ENCODE results near the gene PPP4R4. TPM values are rescaled to one million over a fixed set of nuclear protein-coding genes. Genes with fewer than 3 reads are reported as not detected.

PPP4R4 gene
- total and polyA plus RNA-seq, 7 experiments from 2014 or later = 0.06 to 2.4 (median 1.7) TPM

DNA sequence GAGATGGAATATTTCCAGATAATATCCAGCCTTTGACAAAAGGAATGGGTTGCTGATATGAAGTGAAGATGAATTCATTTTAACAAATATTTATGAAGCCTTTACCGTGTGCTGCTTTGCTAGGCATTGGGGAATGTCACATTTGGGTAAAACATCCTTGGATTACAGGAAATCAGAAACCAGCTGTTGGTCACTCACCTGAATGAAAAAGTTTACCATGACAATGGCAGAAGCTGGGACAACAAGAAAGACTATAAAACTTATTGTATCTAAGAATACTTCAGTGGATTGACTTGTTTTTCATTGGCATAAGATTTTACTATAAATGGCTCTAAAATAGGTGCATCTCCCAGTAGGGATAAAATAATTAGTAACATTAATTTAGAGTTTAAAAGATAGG, 19.7 kb downstream of the PPP4R4 start:
- H3K27me3 Mint-ChIP-seq = peaks cover 15 to 59% (median 37%) of the 10 kb centered on the region in 5 donors
- CTCF ChIA-PET = no interaction called here
- intact Hi-C loops (cut with micrococcal nuclease) = no loop called here

DNA sequence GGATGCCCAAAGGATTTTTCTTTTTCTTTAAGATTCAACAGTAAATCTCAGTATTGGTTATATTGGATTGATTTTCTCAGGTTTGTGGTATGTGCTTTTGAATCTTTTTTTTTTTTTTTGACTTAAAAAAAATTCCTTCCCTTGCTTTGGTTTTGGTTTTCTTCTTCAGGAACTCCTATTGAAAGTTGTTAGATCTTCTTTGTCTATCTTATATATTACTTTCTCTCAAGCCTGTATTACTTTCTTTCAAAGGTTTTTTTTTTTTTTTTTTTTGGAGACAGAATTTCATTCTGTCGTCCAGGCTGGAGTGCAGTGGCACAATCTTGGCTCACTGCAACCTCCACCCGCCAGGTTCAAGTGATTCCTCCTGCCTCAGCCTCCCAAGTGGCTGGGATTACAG, 21.9 kb downstream of the PPP4R4 start:
- no peaks in the 10 kb centered on the region for H3K4me1 ChIP-seq (ENCODE audit: control insufficient read depth in 2 of 2, insufficient read depth in 2 of 2, low read length in 2 of 2)
- intact Hi-C loops (cut with micrococcal nuclease) = no loop called here
- peaks cover 5 to 37% (median 21%) of the 10 kb centered on the region in 11 donors for H3K9me3 Mint-ChIP-seq
- no peaks in the 10 kb centered on the region for H3K36me3 ChIP-seq (ENCODE audit: control insufficient read depth in 2 of 3, insufficient read depth in 3 of 3, low read length in 3 of 3)
- no peak overlapping the region for H3K4me3 Mint-ChIP-seq
- no peak overlapping the region for H3K27ac ChIP-seq (ENCODE audit: low read depth, low read length)
- H3K4me1 Mint-ChIP-seq = no peaks in the 10 kb centered on the region
- no peaks in the 10 kb centered on the region for H3K9me3 ChIP-seq (ENCODE audit: control insufficient read depth in 2 of 3, low read length in 3 of 3)
- H3K27me3 ChIP-seq (ENCODE audit: control insufficient read depth in 2 of 2, insufficient read depth in 2 of 2, low read length in 2 of 2) = no peaks in the 10 kb centered on the region
- ChIA-PET CTCF (no interaction called here), POLR2A (no interaction called here)
- H3K27ac Mint-ChIP-seq = no peak overlapping the region
- no peak for DNase-seq
- H3K27me3 Mint-ChIP-seq = peaks cover 11 to 69% (median 32%) of the 10 kb centered on the region in 5 donors
- H3K36me3 Mint-ChIP-seq = peaks cover 0 to 17% (median 10%) of the 10 kb centered on the region in 5 donors
- ATAC-seq = no peak
- H3K4me3 ChIP-seq (ENCODE audit: low read length) = no peak overlapping the region

More for the DNA sequence above, 19.7 kb downstream of the PPP4R4 start:
- H3K36me3 ChIP-seq (ENCODE audit: control insufficient read depth in 2 of 3, insufficient read depth in 3 of 3, low read length in 3 of 3) = no peaks in the 10 kb centered on the region
- ATAC-seq (no peak), DNase-seq (no peak)
- Mint-ChIP-seq H3K27ac (no peak overlapping the region), H3K4me1 (no peaks in the 10 kb centered on the region), H3K36me3 (peaks cover 0 to 11% (median 3%) of the 10 kb centered on the region in 5 donors), H3K9me3 (peaks cover 2 to 24% (median 11%) of the 10 kb centered on the region in 11 donors), H3K4me3 (no peak overlapping the region)
- no peaks in the 10 kb centered on the region for H3K9me3 ChIP-seq (ENCODE audit: control insufficient read depth in 2 of 3, low read length in 3 of 3)
- H3K4me1 ChIP-seq (ENCODE audit: control insufficient read depth in 2 of 2, insufficient read depth in 2 of 2, low read length in 2 of 2) = no peaks in the 10 kb centered on the region
- POLR2A ChIA-PET = interaction anchor here (0.8 kb wide), 1 partner anchor 57 kb away, joined by 3 read pairs; no protein-coding TSS in a partner anchor
- no peak overlapping the region for H3K4me3 ChIP-seq (ENCODE audit: low read length)
- H3K27ac ChIP-seq (ENCODE audit: low read depth, low read length) = no peak overlapping the region
- no peaks in the 10 kb centered on the region for H3K27me3 ChIP-seq (ENCODE audit: control insufficient read depth in 2 of 2, insufficient read depth in 2 of 2, low read length in 2 of 2)

DNA sequence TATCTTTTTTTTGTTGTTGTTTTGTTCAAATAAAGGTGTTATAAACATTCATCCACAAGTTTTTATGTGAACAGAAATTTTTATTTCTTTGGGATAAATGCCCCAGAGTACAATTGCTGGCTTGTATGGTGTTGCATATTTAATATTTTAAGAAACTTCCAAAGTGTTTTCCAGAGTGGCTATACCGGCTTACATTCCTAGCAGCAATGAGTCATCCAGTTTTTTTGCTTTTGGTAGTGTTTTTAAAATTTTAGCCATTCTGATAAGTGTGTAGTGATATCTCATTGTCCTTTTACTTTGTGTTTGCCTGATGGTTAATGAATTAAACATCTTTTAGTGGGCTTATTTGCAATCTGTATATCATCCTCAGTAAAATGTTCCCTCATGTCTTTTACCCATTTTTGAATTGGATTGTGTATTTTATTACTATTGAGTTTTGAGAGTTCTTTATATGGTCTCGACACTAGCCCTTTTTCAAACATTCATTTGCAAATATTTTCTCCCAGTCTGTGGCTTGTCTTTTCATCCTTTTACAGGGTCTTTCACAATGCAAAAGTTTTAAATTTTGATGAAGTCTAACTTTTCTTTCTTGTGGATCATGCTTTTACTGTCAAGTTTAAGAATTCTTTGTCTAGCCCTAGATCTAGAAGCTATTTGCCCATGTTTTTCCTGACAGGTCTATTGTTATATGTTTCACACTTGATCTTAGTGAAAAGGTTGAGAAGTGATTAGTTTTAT, 29.5 kb downstream of the PPP4R4 start:
- Histone ChIP-seq H3K4me3 (ENCODE audit: low read length) (no peak overlapping the region), H3K27me3 (ENCODE audit: control insufficient read depth in 2 of 2, insufficient read depth in 2 of 2, low read length in 2 of 2) (no peaks in the 10 kb centered on the region), H3K4me1 (ENCODE audit: control insufficient read depth in 2 of 2, insufficient read depth in 2 of 2, low read length in 2 of 2) (no peaks in the 10 kb centered on the region), H3K27ac (ENCODE audit: low read depth, low read length) (no peak overlapping the region), H3K36me3 (ENCODE audit: control insufficient read depth in 2 of 3, insufficient read depth in 3 of 3, low read length in 3 of 3) (no peaks in the 10 kb centered on the region), H3K9me3 (ENCODE audit: control insufficient read depth in 2 of 3, low read length in 3 of 3) (no peaks in the 10 kb centered on the region)
- ChIA-PET POLR2A (no interaction called here), CTCF (no interaction called here)
- ATAC-seq (no peak), DNase-seq (no peak)
- no peak overlapping the region for H3K27ac Mint-ChIP-seq
- peaks cover 0 to 7% (median 6%) of the 10 kb centered on the region in 5 donors for H3K36me3 Mint-ChIP-seq
- intact Hi-C loops (cut with micrococcal nuclease) = no loop called here
- peaks cover 24 to 55% (median 36%) of the 10 kb centered on the region in 5 donors for H3K27me3 Mint-ChIP-seq
- H3K4me1 Mint-ChIP-seq = no peaks in the 10 kb centered on the region
- H3K9me3 Mint-ChIP-seq = peaks cover 0 to 17% (median 8%) of the 10 kb centered on the region in 11 donors
- no peak overlapping the region for H3K4me3 Mint-ChIP-seq

DNA sequence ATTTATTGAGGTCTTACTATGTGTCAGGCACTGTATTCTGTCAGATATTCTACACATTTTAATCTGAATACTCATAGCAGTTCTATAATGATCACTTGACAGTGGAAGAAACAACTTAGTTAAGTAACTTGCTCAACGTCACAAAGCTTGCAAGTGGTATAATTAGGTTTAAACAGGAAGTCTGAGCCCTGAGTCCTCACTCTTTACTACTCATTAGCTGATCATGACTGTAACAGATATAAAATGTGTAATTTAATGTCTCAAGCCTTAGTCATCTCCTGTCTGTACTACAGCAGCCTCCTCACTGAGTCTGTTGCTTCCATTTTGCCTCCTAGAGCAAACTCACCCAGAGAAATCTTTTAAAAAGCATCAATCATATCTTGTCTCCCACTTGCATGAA, 38.9 kb downstream of the PPP4R4 start:
- ChIA-PET CTCF (no interaction called here), POLR2A (no interaction called here)
- Mint-ChIP-seq H3K27ac (no peak overlapping the region), H3K4me1 (peaks cover 0 to 3% (median 0%) of the 10 kb centered on the region in 7 donors), H3K27me3 (peaks cover 0 to 39% (median 25%) of the 10 kb centered on the region in 5 donors), H3K36me3 (peaks cover 0 to 13% (median 4%) of the 10 kb centered on the region in 5 donors), H3K4me3 (no peak overlapping the region), H3K9me3 (peaks cover 0 to 14% (median 7%) of the 10 kb centered on the region in 11 donors)
- intact Hi-C loops (cut with micrococcal nuclease) = no loop called here
- no peak overlapping the region for H3K4me3 ChIP-seq (ENCODE audit: low read length)
- H3K27ac ChIP-seq (ENCODE audit: low read depth, low read length) = no peak overlapping the region
- DNase-seq = no peak
- H3K36me3 ChIP-seq (ENCODE audit: control insufficient read depth in 2 of 3, insufficient read depth in 3 of 3, low read length in 3 of 3) = no peaks in the 10 kb centered on the region
- no peaks in the 10 kb centered on the region for H3K9me3 ChIP-seq (ENCODE audit: control insufficient read depth in 2 of 3, low read length in 3 of 3)
- peak; percentile 12 for ATAC-seq
- no peaks in the 10 kb centered on the region for H3K4me1 ChIP-seq (ENCODE audit: control insufficient read depth in 2 of 2, insufficient read depth in 2 of 2, low read length in 2 of 2)
- no peaks in the 10 kb centered on the region for H3K27me3 ChIP-seq (ENCODE audit: control insufficient read depth in 2 of 2, insufficient read depth in 2 of 2, low read length in 2 of 2)

DNA sequence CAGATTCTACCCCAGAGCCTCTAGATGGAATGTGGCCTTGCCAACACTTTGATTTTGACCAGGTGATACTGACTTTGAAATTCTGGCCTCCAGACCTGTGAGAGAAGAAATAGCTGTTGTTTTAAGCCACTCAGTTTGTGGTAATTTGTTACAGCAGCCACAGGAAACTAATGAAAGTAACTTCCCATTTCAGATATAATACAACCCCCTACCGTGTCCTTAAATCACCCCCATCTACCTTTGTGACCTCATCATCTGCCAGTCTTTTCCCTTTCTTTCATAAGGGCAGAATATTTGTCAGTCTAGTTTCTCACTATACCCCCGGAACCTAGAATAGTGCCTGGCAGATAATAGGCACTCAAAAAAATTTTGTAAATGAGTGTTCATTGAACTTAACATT, 39.6 kb downstream of the PPP4R4 start:
- POLR2A ChIA-PET = no interaction called here
- intact Hi-C loops (cut with micrococcal nuclease) = no loop called here
- Mint-ChIP-seq H3K4me3 (no peak overlapping the region), H3K4me1 (peaks cover 0 to 4% (median 0%) of the 10 kb centered on the region in 7 donors), H3K27ac (no peak overlapping the region), H3K27me3 (peaks cover 0 to 44% (median 25%) of the 10 kb centered on the region in 5 donors), H3K9me3 (peaks cover 0 to 15% (median 7%) of the 10 kb centered on the region in 11 donors), H3K36me3 (peaks cover 0 to 13% (median 4%) of the 10 kb centered on the region in 5 donors)
- DNase-seq (no peak), ATAC-seq (no peak)
- H3K4me1 ChIP-seq (ENCODE audit: control insufficient read depth in 2 of 2, insufficient read depth in 2 of 2, low read length in 2 of 2) = no peaks in the 10 kb centered on the region
- H3K36me3 ChIP-seq (ENCODE audit: control insufficient read depth in 2 of 3, insufficient read depth in 3 of 3, low read length in 3 of 3) = no peaks in the 10 kb centered on the region
- CTCF ChIA-PET = no interaction called here
- H3K9me3 ChIP-seq (ENCODE audit: control insufficient read depth in 2 of 3, low read length in 3 of 3) = no peaks in the 10 kb centered on the region
- no peak overlapping the region for H3K4me3 ChIP-seq (ENCODE audit: low read length)
- H3K27ac ChIP-seq (ENCODE audit: low read depth, low read length) = no peak overlapping the region
- H3K27me3 ChIP-seq (ENCODE audit: control insufficient read depth in 2 of 2, insufficient read depth in 2 of 2, low read length in 2 of 2) = no peaks in the 10 kb centered on the region

DNA sequence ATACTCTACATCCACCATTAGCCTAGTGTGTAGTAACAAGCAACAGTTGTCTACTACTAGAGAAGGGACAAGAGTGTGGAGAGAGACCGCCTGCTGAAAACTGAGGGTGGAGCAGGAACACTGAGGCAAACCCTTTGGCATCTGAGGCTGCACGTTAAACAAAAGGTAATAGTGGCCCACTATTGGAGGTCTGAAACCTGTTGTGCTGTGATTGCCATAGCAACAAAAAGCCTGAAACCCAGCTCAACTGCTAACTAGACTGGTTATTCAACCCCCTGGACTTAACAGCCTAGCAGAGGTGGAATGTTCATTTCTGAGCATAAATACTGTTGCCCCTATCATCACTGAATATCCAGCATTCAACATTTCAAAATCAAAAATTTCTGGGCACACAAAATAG, 43.0 kb downstream of the PPP4R4 start:
- Histone ChIP-seq H3K4me3 (ENCODE audit: low read length) (no peak overlapping the region), H3K4me1 (ENCODE audit: control insufficient read depth in 2 of 2, insufficient read depth in 2 of 2, low read length in 2 of 2) (no peaks in the 10 kb centered on the region), H3K9me3 (ENCODE audit: control insufficient read depth in 2 of 3, low read length in 3 of 3) (no peaks in the 10 kb centered on the region), H3K36me3 (ENCODE audit: control insufficient read depth in 2 of 3, insufficient read depth in 3 of 3, low read length in 3 of 3) (no peaks in the 10 kb centered on the region), H3K27me3 (ENCODE audit: control insufficient read depth in 2 of 2, insufficient read depth in 2 of 2, low read length in 2 of 2) (no peaks in the 10 kb centered on the region), H3K27ac (ENCODE audit: low read depth, low read length) (no peak overlapping the region)
- intact Hi-C loops (cut with micrococcal nuclease) = no loop called here
- DNase-seq (no peak), ATAC-seq (no peak)
- Mint-ChIP-seq H3K36me3 (peaks cover 0 to 13% (median 4%) of the 10 kb centered on the region in 5 donors), H3K27ac (no peak overlapping the region), H3K9me3 (peaks cover 5 to 29% (median 12%) of the 10 kb centered on the region in 11 donors), H3K4me1 (peaks cover 0 to 4% (median 0%) of the 10 kb centered on the region in 7 donors), H3K4me3 (no peak overlapping the region), H3K27me3 (peaks cover 0 to 49% (median 14%) of the 10 kb centered on the region in 5 donors)
- POLR2A ChIA-PET = no interaction called here
- CTCF ChIA-PET = no interaction called here
